HL-60/S4 treated with retinoic acid at 250 ng/mL for 4 days and 3 days (cell line): ENCODE measurements around the gene IL3.

Experiments used
- in situ Hi-C: fragments of 300-500 bp; cut with MboI; formaldehyde crosslinking; loops from 2 replicates; pipeline ENCODE4 v1.7.0; 2022; ENCODE audit warnings: low sequenced_read_pairs

The IL3 gene

DNA sequence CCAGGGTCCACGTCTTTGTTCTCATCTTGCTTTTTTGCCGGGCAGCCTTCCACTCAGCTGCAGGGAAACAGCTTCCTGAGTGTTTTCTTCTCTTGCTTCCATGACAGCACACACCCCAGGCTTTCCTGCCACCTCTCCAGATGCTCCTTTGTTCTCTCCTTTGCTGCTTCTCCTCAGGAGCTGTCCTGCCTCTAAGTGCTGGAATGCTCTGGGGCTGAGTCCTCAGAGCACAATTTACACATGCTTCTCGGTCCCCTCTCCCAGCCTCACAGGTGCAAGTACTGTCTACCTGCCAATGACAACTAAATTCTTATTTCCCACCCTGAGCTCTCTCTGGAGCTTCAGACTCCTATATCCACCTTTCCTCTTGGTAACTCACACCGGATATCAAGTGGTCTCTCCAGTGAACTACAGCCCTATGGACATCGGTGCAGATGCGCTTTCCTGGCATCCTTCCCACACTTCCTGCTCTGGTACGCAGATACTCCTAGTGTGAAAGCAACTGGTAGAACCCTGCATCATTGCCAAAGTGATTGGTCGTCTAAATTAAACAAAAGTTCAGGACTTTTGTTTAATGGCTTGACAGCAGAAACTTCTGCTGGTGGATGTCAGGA lies 35.6 kb upstream of the IL3 start:
- in situ Hi-C loops: loop anchor here (25.0 kb wide), 1 partner anchor 413 kb away; no protein-coding TSS in a partner anchor

DNA sequence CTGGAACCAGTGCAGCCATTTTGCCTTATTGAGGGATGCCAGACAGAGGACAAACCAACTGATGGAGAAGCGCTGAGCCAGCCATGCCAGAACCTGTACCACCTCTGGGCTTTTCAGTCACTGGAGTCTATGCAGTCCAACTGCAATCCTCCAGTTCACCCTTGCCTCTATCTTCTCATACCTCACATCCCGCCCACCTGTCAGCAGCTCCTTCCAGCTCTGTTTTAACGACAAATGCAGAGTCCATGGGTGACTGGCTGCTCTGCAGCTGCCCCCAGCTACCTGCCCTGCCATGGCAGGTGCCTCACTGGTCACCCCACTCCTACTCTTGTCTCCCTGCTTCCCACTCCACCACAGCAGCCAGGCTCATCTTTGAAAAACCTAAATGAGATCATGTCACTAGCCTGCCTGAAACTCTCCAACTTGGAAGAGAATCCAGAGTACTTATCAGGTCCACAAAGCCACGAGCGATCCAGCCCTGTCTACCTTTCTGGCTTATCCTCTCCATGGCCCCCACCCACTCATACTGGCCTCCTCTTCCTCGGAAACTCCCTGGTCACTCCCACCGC lies 35.0 kb upstream of the IL3 start:
- in situ Hi-C loops: no loop called here

DNA sequence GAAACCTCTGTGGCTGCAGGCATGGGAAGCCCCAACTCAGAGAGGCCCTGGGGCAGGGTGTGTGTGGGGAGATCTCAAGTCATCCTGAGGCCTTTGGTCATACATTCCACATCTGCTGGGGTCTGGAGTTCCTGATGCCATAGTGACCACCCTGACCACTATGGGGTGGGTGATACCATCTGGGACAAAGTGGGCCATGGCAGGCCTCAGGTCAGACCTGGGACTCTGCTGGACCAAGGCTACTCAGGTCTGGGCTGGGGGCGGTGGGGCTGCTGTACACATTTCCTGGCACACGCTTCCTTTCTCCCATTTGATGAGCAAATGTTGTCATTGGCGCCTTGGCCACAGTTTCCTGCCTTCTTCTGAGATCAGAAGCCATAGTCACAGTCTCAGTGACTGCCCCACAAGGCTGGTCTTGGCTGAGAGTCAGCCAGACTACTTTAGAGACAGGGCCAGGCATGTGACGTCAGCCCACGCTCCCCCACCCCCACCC lies 33.9 kb upstream of the IL3 start:
- in situ Hi-C loops: no loop called here

DNA sequence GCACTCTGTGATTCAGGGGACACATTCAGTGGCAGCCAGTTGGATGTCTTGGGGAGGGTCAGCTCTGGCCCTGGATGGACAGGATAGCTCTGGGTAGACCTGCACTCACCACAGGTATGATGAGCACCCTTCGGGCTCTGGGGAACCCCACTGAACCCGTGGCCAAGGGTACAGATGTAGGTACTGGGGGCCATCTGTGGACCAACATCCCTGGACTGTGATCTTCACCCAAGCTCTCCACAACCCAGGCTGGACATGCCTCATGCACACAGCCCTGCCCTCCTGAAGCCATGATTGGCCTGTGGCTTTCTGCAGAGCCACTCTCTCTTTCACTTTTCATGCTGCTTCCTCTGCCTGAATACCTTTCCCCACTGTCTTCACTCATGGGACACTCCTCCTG lies 33.4 kb upstream of the IL3 start:
- in situ Hi-C loops: no loop called here

DNA sequence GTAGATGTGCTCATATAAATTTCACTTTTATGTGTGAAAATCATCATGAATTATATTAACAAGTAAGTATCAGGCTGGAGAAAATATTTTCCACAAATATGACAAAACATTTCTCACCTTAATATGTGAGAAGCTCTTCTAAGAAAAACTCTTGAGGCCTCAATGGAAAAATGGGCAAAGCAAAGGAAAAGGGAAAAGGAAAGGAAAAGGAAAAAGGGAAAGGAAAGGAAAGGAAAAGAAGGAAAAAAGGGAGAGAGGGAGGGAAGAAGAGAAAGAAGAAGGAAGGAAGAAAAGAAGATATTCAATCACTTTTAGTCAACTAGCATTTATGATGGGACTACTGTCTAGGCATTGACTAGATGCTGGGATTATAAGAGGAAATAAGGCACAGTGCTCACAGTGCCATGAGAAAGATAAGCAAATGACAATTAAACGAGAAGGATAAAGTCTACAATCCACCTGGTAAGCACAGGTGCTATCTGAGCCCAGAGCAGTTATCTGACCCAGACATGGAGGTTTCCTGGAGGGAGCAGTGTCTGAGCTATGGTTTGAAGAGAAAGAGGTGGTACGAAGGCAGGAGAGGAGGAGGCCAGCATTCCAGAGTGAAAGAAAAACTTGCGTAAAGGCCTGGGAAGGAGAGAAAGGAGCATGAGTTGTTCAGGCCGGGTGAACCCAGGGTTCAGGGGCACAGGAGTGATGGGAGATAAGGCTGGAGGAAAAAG lies 30.7 kb upstream of the IL3 start:
- in situ Hi-C loops: no loop called here

DNA sequence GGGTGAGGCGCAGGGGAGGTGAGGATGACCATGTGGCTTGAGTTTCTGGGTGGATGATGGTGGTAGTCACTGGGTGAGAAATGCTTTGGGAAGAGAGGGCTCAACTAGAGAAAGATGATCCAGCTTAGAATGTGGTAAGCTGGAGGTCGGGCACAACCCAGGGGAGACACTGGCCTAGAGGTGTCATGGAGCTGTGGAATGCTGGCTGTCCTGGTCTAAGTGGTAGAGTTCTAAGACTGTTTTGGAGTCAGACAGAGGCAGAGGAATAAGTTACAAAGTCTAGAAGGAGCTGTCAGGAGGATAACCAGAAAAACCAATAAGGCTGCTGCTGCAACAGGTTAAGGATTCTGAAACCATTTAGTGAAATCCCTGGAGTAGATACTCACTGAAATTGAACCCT lies 29.8 kb upstream of the IL3 start:
- in situ Hi-C loops: no loop called here

DNA sequence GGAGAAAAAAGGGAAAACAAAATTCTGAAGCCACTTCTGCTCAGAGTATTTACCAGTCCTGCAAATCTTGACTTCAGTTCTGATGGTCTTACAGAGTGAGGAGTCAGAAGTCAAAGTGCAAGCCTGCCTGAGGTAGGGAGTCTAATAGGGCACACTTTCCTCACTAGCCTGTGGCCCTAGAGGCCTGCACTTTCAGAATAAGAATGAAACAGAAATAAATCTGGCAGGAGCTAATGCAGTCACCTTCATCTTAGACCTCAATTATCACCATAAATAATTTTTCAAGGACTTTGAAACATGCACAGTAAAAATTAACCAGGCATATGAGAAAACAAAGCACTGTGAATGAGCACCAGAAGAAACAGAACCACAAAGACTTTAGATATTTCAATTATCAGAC lies 28.3 kb upstream of the IL3 start:
- in situ Hi-C loops: no loop called here

DNA sequence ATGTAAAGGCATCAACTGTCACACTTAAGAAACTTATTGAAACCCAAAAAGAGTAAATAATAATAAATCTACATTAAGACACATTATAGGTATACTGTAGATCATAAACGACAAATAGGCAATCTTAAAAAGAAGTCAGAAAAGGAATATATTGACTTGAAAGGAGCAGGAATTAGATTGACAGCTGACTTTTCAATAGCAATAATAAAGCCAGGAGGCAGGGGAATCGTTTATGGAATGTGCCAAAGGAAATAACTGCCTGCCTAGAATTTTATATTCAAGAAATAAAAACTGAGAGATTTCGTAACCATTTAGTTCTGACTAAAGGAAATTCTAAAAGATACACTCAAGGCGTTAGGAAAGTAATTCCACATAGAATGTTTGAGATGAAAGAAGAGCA lies 27.3 kb upstream of the IL3 start:
- in situ Hi-C loops: no loop called here

DNA sequence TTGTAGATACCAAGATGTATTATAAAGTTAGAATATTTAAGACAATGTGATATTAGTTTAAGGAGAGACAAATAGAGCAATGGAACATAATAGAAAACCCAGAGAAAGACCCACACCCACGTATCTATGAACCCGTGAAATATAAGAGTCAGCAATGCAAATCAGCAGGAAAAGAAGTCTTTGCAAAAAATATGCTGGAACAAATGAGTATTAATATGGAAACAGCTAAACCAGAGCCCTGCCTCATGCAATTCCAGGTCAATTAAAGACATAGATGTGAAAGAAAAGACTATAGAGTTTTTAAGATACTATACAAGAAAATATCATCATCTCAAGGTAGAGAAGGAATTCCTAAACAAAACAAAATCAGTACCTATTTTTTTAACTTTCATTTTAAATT lies 23.1 kb upstream of the IL3 start:
- in situ Hi-C loops: no loop called here

DNA sequence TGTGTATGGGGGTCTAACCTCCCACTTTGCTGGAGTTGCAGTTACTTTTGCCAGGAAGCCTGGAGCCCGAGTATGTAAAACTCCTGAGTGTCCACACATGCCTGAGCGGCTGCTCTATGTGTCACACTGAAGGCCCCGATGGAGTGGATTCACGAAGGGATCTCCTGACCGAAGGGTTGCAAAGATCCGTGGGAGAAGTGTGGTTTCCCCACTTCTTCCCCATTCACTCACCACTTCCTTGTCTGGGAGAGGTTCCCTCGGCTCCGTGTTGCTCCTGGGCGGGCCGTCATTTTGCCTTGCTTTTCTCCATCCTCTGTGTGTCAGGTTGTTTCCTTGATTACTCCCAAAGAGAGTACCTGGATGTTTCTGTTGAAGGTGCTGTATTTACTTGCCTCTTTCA lies 16.2 kb upstream of the IL3 start:
- in situ Hi-C loops: no loop called here

DNA sequence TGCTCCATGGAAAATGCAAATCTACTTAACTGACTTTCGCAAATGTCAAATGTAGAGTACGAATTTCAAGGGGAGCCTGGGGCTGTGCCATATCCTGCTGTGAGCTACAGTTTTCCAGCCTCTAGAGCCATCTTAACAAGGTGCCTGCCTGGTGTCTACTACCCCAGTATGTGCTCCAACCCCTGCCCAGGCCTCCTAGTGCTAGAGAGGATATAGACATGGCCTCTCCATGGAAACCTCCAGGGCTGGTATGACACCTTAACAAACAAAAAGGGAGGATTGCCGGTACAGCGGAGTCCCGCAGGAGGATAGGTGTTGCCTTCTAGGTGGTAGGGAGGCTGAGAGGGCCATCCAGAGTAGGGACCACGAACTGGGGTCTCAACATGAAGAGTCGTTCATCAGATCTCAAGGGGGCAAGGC lies 13.6 kb upstream of the IL3 start:
- in situ Hi-C loops: no loop called here

DNA sequence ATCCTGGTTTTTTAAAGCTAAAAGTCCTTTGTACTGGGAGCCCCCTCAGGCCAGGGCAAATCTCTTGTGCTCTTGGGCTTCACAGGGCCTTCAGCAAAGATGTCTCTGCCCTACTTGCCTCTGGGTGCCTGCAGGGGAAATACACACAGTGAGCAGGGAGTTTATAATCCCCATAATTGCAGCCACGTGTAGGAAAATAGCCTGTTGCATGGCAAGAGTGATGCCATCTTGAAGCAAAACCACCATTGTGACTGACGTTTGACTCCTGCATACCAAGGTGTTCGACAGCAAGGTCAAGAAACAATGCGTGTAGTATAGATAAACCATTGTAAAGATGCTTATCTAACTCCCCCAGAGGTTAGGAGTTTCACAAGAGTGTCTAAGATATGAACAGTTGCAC lies 11.4 kb upstream of the IL3 start:
- in situ Hi-C loops: no loop called here

DNA sequence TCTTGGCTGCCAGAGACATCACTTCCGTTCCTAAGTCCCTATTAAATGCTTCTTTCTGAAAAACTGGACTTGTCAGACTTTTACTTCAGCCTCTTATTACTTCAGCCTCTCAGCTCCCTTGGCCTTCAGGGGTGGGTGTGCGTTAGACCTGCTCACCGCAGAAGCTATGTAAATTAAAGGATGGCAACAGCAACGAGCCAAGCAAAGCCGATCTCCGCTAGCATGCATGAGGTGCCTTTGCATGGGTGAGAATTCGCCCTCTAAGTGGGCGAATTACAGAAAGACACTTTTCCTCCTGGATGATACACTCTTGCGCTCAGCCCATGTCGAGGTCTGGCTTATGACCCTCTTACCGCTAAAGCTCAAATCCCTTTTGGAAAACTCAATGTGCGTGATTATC lies 10.9 kb upstream of the IL3 start:
- in situ Hi-C loops: no loop called here

DNA sequence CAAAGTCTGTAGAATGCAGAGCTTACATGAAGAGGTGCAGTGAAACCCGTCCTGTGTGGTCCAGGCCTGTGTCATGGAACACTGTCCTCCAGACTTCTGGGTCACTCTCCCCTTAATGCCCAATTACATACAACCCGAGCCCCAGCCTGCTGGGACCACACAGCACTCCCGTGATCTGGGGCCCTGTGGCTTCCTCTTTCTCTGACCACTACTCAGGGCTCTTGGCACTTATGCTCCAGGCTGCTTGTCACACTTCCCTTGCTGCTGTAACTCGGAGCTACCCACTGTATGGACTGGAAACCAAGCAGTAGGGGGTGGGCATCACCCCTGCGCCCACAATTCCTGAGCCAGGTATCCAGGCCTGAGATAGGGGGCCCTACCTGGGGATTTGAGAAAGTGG lies 10.3 kb upstream of the IL3 start:
- in situ Hi-C loops: loop anchor here (25.0 kb wide), 1 partner anchor 337 kb away; no protein-coding TSS in a partner anchor

DNA sequence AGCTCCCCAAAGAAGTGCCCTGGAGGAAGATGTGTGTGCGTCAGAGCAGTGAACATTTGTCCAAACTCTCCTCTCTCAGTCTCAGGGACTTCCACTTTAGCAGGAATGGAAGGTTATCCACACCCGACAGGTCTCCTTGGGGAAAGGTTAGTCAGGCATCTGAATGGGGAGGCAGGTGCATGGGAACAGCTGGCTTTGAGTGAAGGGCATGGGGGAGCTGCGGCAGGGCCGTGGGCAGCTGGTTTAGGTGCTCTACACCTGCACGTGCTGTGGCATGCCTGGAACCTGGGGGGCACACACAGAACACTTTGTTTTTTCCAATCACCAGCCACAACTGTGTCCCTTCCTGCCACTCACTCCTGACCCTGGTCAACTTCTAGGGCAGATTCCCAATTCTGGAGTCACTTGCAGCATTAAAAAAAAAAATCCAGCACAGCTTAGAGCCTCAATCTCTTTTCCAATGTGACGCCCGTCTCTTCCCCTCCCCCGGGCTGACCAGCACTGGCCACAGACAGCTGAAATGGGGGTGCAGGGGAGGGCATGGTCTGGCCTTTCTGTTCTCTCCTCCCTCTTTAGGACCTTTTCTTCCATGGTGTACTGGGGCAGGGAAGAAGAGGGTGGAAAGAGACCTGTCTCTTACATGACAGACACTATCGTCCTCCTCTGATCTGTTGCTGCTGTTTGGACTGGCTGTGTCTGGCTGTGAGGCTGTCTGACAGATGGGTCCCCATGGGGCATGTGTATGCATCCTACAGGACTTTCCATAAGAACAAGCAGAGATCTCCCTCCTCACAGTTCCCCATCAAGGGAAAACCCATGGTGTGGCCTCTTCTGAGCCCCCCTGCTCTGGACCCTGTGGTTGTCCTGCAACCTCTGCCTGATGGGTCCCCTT lies 9.5 kb upstream of the IL3 start:
- in situ Hi-C loops: loop anchor here (25.0 kb wide), 1 partner anchor 336 kb away; no protein-coding TSS in a partner anchor

DNA sequence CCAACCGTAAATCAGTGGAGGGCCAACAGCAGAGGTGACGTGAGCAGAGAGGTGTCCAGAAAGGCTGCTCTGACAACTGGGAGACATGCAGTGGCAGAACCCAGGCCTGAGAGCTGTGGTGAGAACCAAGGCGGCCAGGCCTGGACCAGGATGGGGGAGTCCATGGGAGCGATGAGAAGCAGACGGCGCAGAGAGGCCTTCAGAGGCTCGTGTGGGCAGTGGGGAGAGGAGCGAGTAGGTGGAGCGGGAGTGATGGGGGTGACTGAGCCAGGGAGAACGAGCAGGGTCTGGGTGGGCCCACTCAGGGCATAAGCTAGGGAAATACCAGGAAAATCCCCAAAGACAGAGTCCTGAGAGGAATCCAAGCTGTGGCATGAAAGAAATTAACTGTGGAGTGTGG lies 7.9 kb upstream of the IL3 start:
- in situ Hi-C loops: loop anchor here (25.0 kb wide), 1 partner anchor 335 kb away; no protein-coding TSS in a partner anchor

DNA sequence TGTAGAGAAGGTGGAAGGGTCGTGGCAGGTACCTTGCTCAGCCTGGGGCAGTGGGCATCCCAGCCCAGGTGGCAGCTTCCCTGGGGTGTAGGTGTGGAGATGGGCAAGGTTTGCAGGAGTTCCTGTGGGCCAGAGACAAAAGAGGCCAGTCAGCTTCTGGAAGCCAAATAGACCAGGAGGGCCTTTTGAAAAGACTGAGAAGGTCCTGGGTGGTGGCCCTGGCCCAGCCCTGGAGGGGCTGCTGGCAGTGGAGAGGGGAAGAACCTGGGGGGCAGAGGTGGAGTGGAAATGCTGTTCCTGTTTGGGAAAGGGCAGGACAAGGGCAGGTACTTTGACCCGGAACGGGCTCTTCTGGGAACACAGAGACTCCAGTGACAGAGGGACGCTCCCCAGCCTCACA lies 7.0 kb upstream of the IL3 start:
- in situ Hi-C loops: loop anchor here (25.0 kb wide), 1 partner anchor 334 kb away; no protein-coding TSS in a partner anchor

DNA sequence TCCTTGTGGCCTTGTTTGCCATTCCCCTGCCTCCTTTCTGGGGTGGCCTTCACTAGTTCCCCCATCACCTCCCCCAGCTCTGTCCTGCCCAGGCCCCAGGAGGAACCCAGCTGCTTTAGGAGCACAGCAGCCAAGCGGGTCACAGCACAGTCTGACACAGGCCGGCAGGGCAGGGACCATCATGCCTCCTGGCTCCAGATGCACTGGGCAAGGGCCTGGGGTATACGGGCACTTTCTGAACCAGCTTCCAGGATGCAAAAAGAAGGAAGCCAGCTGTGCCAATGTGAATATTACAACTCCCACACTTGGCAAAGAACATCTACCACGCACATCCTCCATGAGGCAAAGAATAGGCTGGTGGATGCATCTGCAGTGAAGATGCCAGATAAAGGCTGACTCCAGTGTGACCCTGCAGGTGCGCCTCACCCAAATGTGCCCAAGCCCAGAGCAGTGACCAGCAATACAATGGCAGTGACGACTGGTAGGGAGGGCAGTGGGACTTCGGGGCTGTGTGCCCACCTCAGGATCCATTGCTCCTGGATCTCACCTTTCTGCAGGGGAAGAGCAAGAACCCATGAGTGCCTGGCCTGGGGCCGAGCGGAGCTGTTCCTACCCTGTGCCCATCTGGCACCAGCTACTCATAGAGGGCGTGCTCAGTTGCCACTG lies 6.3 kb upstream of the IL3 start:
- in situ Hi-C loops: loop anchor here (25.0 kb wide), 1 partner anchor 333 kb away; no protein-coding TSS in a partner anchor

DNA sequence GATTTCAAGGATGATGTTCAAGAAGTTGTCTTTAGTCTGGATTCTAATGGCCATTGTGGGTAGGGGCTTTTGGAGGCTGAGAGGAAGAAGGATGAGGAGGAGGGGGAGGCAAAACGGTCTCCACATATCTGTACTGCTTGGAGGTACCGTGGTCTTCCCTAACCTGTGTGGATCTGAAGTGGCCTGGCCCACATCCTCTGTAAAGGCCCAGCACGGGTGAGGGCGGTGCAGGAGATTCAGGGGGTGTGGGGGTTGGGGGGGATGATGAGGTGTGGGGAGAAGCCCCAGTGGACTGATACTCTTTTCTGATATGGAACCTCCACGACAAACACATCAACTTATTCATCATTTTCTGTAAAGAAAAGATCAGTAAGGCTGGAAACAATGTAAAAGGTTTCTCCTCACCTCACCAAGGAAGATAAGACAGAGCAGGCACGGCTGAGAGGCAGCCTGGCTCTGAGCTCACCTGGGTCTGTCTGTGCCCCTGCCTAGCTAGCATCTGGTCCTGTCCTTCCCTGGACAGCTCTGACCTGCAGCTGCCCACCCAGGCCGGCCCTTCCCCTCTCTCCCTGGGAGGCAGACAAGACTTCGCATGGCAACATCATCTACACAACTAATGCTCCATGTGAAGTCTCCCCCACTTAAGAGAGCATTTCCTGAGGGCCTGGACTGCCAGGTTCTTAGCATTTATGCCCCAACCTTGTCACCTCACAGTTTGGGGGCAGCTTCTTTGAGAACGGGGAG lies 5.6 kb upstream of the IL3 start:
- in situ Hi-C loops: loop anchor here (25.0 kb wide), 1 partner anchor 332 kb away; no protein-coding TSS in a partner anchor

DNA sequence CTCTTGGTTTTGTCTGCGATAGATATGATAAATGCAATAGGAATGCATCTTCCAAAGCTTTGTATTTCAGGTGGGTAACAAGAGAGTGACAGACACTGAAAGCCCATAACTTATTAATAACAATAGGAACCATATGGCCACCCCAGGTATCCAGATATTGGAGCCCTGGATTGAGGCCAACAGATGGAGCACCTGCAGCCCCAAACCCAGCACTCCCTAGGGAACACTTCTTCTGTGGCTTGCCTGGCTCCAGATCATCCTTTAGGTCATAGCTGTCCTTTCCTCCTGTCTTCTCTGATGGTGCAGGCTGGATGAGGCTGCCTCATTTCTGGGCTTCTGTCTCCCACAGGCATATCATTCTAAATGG lies 5.0 kb upstream of the IL3 start:
- in situ Hi-C loops: loop anchor here (25.0 kb wide), 1 partner anchor 332 kb away; no protein-coding TSS in a partner anchor
